HG02981 (cell line): Measurements from ENCODE around the gene TNFRSF1A.

Experiments used
- ATAC-seq: cut with Tn5 transposase; IDR thresholded peaks from one replicate; pipeline ENCODE4 v1.9.1; 2021; ENCODE audit warnings: mild to moderate bottlenecking, moderate library complexity; ENCODE audit not compliant: unreplicated experiment

Gene TNFRSF1A

DNA sequence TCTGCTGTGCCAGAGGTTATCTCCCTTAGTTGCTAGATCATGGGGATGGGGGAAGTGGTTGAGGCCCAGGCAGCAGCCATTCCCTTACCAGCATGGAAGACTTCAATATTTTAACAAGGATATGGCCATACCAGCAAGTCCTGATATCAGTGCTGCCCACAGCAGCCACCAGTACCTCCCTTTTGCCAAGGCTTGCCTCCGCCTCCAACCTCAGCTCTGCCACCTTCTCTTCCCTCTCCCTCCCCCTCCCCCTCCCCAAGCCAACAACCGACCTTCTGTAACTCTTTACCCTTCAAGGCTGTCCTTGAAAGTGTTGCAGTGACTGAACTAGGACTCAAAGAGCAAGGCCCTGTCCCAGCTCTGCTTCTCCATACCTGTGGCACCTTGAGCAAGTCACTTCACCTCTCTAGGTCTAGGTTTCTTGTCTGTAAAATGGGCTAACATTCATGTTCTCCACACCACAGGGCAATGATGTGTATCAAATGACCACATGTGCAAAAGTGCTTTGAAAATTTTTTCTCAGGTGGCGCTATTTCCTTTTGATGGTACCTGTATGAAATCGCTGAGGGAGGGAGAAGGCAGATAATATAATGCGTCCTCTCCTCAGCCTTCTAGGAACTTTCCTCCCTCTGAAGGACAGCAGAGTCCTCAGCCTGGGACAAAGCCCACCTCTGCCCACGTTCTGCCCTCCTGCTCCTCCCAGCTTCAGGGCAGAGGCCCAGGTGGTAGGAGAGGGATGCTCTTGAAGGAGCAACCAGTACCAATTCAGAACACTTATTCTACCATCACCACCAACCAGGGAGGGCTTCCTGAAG, 16.7 kb downstream of the TNFRSF1A start:
- ATAC-seq = no peak

DNA sequence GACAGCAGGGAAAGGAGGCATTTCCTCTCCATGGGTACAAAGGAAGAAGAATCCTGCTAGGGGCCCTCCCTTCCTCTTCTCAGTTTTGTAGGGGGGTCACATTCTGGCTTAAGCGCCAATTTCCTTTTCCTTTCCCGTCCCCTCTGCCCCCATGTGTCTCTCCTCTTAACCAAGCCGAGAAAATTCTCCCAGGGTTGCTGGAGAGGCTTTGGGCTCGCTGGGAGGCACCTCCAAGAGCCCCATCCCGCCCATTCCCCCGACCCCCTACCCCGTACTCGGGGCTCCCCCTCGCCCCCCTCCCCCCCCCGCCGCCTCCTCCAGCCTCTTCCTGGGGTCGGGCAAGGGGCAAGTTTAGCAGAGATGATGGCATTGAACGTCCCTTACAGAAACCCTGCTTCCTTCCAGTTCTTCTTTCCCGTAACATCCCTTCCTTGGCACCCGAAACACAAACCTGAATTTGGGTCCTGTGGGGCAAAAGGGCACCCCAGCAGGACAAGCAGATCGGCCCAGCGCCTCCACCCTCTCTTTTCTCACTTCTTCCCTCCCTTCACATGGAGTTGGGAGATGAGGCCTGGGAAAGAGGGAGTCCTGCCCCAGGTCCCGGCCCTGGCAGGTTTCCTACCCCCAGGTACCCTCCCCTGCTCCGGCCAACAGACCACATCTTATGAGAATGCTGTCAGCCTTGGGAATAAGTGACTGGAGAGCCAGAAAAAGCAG, 17.7 kb downstream of the TNFRSF1A start:
- no peak for ATAC-seq

GRCh38 chr12:6323340-6323994, 18.4 kb downstream of the TNFRSF1A start:
- ATAC-seq = peak; percentile 78

- ATAC-seq = peak; percentile 16
These were observed 18.9 kb downstream of the TNFRSF1A start for GRCh38 chr12:6322969-6323339.

- no peak for ATAC-seq
These were observed 19.5 kb downstream of the TNFRSF1A start for GRCh38 chr12:6322352-6322751.

DNA sequence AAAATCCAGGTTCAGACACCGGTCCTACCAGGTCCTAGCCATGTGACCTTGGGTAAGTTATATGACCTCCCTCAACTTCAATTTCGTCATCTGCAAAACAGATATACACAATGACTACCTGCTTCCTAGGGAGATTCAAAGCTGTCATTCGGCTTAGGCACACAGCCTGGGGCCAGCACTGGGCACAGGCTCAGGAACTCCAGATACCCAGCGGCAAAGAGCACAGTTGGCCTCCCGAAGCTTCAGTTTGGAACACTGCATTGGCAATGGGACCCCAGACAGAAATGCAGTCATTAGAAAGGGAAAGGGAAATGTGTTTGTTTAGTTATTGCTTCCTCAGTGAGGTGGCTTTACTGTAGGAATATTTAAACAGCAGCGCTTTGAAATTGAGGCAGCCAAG, 20.0 kb downstream of the TNFRSF1A start:
- ATAC-seq = no peak

GRCh38 chr12:6319446-6319845, 22.4 kb downstream of the TNFRSF1A start:
- no peak for ATAC-seq

- no peak for ATAC-seq
These were observed 23.4 kb downstream of the TNFRSF1A start for GRCh38 chr12:6318440-6318879.

GRCh38 chr12:6317693-6318439, 24.0 kb downstream of the TNFRSF1A start:
- no peak for ATAC-seq

- ATAC-seq = no peak
These were observed 24.8 kb downstream of the TNFRSF1A start for GRCh38 chr12:6316921-6317692.

- ATAC-seq = no peak
These were observed 25.9 kb downstream of the TNFRSF1A start for GRCh38 chr12:6315704-6316597.

DNA sequence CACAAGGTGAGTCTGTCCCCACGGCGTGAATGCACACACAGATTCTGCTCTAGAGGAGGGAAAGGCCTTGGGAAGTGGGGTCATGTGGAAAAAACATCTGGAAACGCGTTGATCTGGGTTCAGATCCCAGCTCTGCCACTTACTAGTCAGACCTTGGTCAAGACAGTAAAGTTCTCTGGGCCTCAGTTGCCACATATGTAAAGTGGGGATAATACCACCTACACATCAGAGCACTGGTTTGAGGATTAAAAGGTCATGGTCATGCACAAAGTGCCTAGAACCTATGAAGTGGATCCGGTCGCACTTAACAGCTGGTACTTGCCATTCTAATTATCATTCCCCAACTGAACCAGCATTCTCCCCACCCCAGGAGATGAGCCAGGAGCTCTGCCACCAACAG, 26.7 kb downstream of the TNFRSF1A start:
- ATAC-seq = no peak

DNA sequence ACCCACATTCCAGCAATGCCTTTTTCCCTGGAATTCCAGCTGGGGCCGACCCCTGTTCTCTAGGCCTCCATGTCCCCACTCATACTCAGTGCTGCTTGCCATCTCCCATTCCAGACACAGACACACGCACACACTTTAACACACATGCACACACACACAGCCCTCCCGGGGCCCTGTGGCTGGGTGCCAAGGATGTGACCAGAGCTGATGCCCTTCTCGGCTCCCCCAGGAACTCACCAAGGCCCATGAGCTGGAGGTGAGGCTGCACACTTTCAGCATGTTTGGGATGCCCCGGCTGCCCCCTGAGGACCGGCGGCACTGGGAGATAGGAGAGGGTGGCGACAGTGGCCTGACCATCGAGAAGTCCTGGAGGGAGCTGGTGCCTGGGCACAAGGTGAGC, 27.1 kb downstream of the TNFRSF1A start:
- ATAC-seq = no peak

- ATAC-seq = no peak
These were observed 28.4 kb downstream of the TNFRSF1A start for GRCh38 chr12:6313326-6313940.

GRCh38 chr12:6312529-6313325, 29.1 kb downstream of the TNFRSF1A start:
- ATAC-seq = peak; percentile 55

DNA sequence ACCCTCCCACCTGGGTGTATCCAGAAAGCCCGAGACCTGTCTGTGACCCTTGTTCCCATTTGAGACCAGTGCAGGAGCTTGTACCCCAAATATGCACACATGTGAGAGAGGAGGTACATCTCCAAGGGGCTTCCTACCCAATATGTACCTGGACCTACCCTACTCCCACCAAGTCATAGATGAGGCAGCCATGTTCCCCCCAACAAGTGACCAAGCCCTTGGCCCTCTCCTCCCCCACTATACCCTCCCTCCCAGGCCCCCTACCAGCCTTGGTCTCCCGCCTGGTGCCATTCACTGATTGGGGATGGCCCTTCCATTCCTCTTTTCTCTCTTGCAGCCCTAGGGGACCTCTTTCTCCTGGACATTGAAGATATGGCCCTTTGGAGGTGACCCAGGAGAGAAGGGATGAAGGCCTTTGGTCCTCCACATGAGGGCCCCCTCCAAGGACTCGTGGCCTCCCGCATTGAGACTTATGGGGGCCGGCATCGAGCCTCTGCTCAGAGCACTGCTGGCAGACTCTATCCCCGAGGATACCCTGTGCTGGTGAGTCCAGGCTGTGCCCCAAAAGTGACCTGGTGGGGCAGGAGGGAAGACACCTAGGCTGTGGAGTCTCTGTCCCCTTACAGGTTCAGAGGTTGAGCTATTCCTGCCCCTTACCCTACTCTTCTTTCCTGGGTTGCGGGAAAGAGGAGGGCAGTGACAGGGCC, 29.9 kb downstream of the TNFRSF1A start:
- ATAC-seq = no peak
